ENCODE results near the gene FAM72C.
"Not testable (repeated sequence)": the region's sequence is repeated elsewhere in the genome, so short reads cannot be mapped to it uniquely, and the experiment has no call there.

FAM72C gene

DNA sequence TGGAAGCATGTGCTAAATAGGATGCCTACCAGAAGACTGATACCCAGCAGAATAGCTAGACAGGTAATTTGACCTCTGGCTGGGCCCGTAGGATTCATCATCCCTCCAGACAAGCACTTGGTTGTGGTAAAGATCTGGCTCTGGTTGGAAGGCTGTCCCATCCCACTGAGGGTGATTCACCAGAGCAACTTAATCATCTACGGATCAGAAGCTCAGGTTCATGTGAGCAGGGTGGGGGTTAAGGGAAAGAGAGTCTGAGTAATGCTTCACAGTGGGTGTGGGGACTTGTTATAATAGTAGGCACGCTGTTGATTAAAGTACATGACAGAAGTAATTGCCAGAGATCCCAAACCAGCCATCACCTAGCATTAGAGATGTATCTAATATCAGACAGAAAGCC lies 26.5 kb downstream of the FAM72C start:
- H3K4me1 ChIP-seq (ENCODE audit: control insufficient read depth, insufficient read depth, low read length); H3K4me3 ChIP-seq (ENCODE audit: insufficient read depth, low read depth, low read length); H3K27me3 ChIP-seq (ENCODE audit: control insufficient read depth, insufficient read depth, low read length, poor library complexity, severe bottlenecking); H3K27ac ChIP-seq (ENCODE audit: insufficient read depth, low read depth, low read length, poor library complexity, severe bottlenecking); H3K9me3 ChIP-seq (ENCODE audit: control insufficient read depth, low read length); H3K36me3 ChIP-seq (ENCODE audit: control insufficient read depth, insufficient read depth, low read length): not testable (repeated sequence)
- no CpG with 5 or more reads among the region's 3 CpGs for WGBS, 2 experiments

DNA sequence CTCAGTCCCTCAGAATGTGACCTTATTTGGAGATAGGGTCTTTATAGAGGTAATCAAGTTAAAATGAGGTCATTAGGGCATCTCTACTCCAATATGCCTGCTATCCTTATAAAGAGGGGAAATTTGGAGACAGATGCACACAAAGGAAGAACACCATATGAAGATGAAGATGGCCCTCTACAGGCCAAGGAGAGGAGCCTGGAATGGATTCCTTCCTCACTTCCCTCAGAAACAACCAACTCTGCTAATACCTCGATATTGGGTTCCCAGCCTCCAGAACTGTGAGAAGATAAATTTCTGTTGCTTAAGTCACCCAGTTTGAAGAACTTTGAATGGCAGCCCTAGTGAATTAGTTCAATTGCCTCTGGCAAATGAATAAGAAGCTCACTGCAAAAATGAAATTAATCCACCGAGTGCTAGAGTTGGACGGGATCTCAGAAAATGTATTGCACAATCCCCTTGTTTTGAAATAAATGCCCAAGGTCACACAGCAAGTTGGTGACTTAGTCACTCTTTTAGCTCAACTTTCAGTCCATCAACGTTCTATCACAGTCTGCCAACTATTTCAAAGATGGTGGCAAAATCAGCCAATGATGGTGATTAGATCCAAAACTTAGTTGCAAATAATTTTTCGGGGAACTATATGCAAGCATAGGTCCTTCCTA lies 27.1 kb downstream of the FAM72C start:
- H3K4me1 ChIP-seq (ENCODE audit: control insufficient read depth, insufficient read depth, low read length); H3K27ac ChIP-seq (ENCODE audit: insufficient read depth, low read depth, low read length, poor library complexity, severe bottlenecking); H3K36me3 ChIP-seq (ENCODE audit: control insufficient read depth, insufficient read depth, low read length); H3K9me3 ChIP-seq (ENCODE audit: control insufficient read depth, low read length); H3K4me3 ChIP-seq (ENCODE audit: insufficient read depth, low read depth, low read length); H3K27me3 ChIP-seq (ENCODE audit: control insufficient read depth, insufficient read depth, low read length, poor library complexity, severe bottlenecking): not testable (repeated sequence)
- WGBS, 2 experiments: no CpG with 5 or more reads among the region's 5 CpGs

DNA sequence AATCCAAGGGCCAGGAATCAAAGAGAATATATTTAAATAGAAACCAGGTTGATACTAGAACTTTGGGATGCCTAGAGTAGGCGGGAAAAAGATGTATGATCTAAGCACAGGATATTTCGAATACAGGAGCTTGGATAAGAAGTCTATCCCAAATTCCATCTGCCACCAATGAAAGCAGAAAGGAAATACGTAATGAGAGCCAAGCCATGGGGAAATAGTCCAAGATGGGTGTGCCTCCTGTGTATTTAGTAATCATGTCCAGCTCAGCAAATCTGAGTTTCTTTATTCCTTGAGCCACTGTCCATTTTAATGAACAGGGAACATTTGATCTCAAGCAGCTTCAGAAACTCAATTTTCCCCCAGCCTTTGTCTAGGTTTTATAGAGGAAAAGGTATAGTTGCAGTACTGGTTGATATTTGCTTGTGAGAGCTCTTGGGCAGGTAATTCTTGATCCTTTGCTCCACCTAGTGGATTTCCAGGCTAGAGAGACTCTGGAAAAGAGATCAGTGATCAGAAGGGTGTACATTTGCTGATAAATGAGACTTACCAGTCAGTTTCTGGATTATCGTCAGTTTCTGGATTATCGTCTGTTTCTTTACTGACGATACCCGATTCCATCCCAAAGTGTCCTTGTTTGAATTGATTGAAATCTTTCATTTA lies 28.3 kb downstream of the FAM72C start:
- no CpG with 5 or more reads among the region's 7 CpGs for WGBS, 2 experiments
- not testable (repeated sequence) for H3K4me1 ChIP-seq (ENCODE audit: control insufficient read depth, insufficient read depth, low read length); H3K9me3 ChIP-seq (ENCODE audit: control insufficient read depth, low read length); H3K36me3 ChIP-seq (ENCODE audit: control insufficient read depth, insufficient read depth, low read length); H3K27me3 ChIP-seq (ENCODE audit: control insufficient read depth, insufficient read depth, low read length, poor library complexity, severe bottlenecking); H3K4me3 ChIP-seq (ENCODE audit: insufficient read depth, low read depth, low read length); H3K27ac ChIP-seq (ENCODE audit: insufficient read depth, low read depth, low read length, poor library complexity, severe bottlenecking)

DNA sequence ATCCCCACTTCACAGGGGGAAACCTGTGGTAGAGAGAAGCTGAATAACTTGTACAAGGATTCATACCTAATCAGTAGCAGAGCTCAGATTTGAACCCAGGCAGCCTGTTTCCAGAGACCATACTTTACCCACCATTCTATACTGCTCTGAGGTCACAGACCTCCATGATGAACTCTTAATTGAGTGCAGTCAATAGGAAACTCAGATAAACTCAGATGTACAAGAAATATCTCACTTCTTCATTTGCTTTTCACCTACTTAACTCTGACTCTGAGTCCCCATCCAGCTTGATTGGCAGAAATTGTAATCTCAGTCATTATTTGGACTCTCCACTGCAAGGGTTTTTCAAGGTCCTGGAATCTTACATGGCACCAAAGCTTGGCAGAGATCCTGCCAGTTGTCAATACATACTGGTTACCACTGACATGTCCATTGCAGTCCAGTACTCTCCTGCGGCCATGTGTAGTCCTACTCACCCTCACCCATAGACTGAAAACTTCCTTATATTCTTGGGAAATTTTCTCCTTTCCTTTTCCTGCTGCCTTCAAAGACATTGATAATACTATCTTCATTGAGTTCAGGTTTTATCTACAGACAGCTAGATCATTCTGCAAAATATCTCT lies 29.4 kb downstream of the FAM72C start:
- not testable (repeated sequence) for H3K27ac ChIP-seq (ENCODE audit: insufficient read depth, low read depth, low read length, poor library complexity, severe bottlenecking); H3K27me3 ChIP-seq (ENCODE audit: control insufficient read depth, insufficient read depth, low read length, poor library complexity, severe bottlenecking); H3K9me3 ChIP-seq (ENCODE audit: control insufficient read depth, low read length); H3K36me3 ChIP-seq (ENCODE audit: control insufficient read depth, insufficient read depth, low read length); H3K4me3 ChIP-seq (ENCODE audit: insufficient read depth, low read depth, low read length); H3K4me1 ChIP-seq (ENCODE audit: control insufficient read depth, insufficient read depth, low read length)
- WGBS, 2 experiments: no CpG with 5 or more reads among the region's 1 CpG

DNA sequence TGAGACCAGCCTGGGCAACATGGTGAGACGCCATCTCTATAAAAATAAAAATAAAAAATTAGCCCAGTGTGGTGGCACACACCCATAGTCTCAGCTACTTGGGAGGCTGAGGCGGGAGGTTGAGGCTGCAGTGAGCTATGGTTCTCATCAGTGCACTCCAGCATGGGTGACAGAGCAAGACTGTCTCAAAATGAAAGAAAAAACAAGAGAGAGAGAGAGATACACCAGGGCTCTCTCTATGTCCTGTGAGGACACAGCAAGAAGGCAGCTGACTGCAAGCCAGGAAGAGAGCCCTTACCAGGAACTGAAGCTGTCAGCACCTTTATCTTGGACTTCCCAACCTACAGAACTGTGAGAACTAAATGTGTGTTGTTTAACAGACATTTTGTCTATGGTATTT lies 32.1 kb downstream of the FAM72C start:
- H3K4me1 ChIP-seq (ENCODE audit: control insufficient read depth, insufficient read depth, low read length); H3K4me3 ChIP-seq (ENCODE audit: insufficient read depth, low read depth, low read length); H3K36me3 ChIP-seq (ENCODE audit: control insufficient read depth, insufficient read depth, low read length); H3K9me3 ChIP-seq (ENCODE audit: control insufficient read depth, low read length); H3K27ac ChIP-seq (ENCODE audit: insufficient read depth, low read depth, low read length, poor library complexity, severe bottlenecking); H3K27me3 ChIP-seq (ENCODE audit: control insufficient read depth, insufficient read depth, low read length, poor library complexity, severe bottlenecking): not testable (repeated sequence)
- no CpG with 5 or more reads among the region's 2 CpGs for WGBS, 2 experiments

DNA sequence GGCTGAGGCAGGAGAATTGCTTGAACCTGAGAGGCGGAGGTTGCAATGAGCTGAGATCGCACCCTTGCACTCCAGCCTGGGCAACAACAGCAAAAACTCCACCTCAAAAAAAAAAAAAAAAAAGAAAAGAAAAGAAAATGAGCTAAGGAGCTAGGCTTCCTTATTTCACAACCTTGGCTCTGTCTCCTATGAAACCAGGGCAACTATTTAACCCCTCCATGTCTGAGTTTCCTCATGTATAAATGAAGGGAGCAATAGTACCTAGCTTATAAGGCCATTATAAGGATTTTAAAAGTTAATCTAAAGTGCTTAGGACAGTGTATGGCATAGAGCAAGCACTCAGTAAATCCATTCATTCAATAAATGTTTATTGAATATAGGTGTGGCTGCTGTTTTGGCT lies 32.9 kb downstream of the FAM72C start:
- H3K4me3 ChIP-seq (ENCODE audit: insufficient read depth, low read depth, low read length); H3K9me3 ChIP-seq (ENCODE audit: control insufficient read depth, low read length); H3K27me3 ChIP-seq (ENCODE audit: control insufficient read depth, insufficient read depth, low read length, poor library complexity, severe bottlenecking); H3K4me1 ChIP-seq (ENCODE audit: control insufficient read depth, insufficient read depth, low read length); H3K36me3 ChIP-seq (ENCODE audit: control insufficient read depth, insufficient read depth, low read length); H3K27ac ChIP-seq (ENCODE audit: insufficient read depth, low read depth, low read length, poor library complexity, severe bottlenecking): not testable (repeated sequence)
- no CpG with 5 or more reads among the region's 2 CpGs for WGBS, 2 experiments

DNA sequence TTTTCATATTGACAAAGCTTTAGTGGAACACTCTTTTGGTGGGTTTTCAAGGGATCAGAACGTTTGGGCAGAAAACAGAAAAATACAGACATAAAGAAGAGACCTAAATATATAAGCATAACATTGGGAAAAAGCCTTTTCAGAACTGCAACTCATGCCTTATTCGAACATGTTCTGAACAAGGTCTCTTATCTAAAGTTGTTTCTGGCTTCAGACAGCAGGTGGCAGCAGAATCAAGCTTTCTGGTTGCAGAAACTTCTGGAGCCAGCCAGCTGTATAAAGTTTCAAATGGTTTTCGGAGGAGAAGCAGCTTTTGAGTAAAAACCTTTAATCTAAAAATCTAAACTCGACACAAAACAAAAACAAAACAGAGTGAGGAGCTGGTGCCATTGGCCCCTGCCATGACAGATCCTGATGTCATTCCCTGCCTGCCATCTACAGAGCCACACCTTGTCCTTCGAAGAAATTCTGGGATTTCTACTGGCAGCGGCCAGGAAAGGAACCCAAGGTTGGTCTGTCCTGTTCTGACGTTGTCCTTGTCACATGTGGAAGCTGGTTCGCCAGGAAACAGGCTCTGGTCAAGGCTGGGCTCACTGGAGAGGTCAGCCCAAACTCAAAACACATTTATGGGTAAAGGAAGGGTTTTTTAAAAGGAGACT lies 35.2 kb downstream of the FAM72C start:
- H3K9me3 ChIP-seq (ENCODE audit: control insufficient read depth, low read length); H3K36me3 ChIP-seq (ENCODE audit: control insufficient read depth, insufficient read depth, low read length); H3K4me3 ChIP-seq (ENCODE audit: insufficient read depth, low read depth, low read length); H3K4me1 ChIP-seq (ENCODE audit: control insufficient read depth, insufficient read depth, low read length); H3K27ac ChIP-seq (ENCODE audit: insufficient read depth, low read depth, low read length, poor library complexity, severe bottlenecking); H3K27me3 ChIP-seq (ENCODE audit: control insufficient read depth, insufficient read depth, low read length, poor library complexity, severe bottlenecking): not testable (repeated sequence)
- 21 to 40% methylated on average over 1 to 2 of the region's 8 CpGs for WGBS, 2 experiments

DNA sequence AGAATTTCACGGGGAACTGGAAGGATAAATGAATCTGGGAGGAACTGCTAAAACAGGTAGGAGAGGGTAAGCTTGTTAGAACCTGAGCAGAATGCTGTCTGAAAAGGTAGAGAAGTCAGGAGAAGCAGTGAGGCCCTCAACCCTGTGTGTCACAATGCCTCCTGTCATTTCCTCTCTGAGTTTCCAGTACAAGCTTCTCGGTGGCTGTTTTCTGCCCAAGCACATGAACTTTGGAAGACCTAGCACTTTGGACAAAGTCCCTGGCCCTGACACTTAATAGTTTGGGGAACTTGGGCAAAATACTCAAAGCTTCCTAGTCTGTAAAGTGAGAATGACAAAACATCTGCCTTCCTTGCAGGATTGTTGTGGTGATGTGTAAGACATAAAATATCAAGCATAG lies 52.7 kb downstream of the FAM72C start:
- not testable (repeated sequence) for H3K4me1 ChIP-seq (ENCODE audit: control insufficient read depth, insufficient read depth, low read length); H3K27me3 ChIP-seq (ENCODE audit: control insufficient read depth, insufficient read depth, low read length, poor library complexity, severe bottlenecking); H3K36me3 ChIP-seq (ENCODE audit: control insufficient read depth, insufficient read depth, low read length); H3K27ac ChIP-seq (ENCODE audit: insufficient read depth, low read depth, low read length, poor library complexity, severe bottlenecking); H3K4me3 ChIP-seq (ENCODE audit: insufficient read depth, low read depth, low read length); H3K9me3 ChIP-seq (ENCODE audit: control insufficient read depth, low read length)
- WGBS, 2 experiments: no CpG with 5 or more reads among the region's 2 CpGs

DNA sequence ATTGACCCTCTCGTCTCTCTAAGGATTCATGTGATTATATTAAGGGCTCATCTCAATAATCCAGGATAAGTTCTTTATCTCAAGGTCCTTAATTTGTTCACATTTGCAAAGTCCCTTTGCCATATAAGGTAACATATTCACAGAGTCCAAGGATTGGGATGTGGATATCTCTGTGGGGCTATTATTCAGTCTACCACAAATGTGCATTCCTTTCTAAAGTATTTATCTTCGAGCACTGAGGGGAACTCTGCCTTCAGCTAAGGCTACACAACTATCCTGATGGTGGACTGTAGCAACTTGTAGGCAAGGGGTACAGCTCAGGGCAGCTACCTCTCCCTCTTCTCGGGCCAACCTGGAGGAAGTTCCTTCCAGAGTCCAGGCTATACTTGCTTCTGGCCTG lies 53.2 kb downstream of the FAM72C start:
- no CpG with 5 or more reads among the region's 3 CpGs for WGBS, 2 experiments
- H3K36me3 ChIP-seq (ENCODE audit: control insufficient read depth, insufficient read depth, low read length); H3K27me3 ChIP-seq (ENCODE audit: control insufficient read depth, insufficient read depth, low read length, poor library complexity, severe bottlenecking): not testable (repeated sequence)

DNA sequence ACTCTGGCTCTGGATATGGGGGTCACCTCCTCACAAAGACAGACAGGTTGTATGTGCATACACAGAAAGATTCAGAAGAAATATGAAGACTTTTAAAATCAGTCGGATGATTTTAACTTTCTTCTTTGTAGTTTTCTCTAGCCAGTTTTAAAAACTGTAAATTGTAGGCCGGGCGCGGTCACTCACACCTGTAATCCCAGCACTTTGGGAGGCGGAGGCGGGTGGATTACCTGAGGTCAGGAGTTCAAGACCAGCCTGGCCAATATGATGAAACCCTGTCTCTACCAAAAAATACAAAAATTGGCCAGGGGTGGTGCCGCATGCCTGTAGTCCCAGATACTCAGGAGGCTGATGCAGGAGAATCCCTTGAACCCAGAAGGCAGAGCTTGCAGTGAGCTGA lies 58.1 kb downstream of the FAM72C start:
- not testable (repeated sequence) for H3K4me3 ChIP-seq (ENCODE audit: insufficient read depth, low read depth, low read length); H3K27me3 ChIP-seq (ENCODE audit: control insufficient read depth, insufficient read depth, low read length, poor library complexity, severe bottlenecking); H3K36me3 ChIP-seq (ENCODE audit: control insufficient read depth, insufficient read depth, low read length); H3K4me1 ChIP-seq (ENCODE audit: control insufficient read depth, insufficient read depth, low read length); H3K9me3 ChIP-seq (ENCODE audit: control insufficient read depth, low read length); H3K27ac ChIP-seq (ENCODE audit: insufficient read depth, low read depth, low read length, poor library complexity, severe bottlenecking)
- WGBS, 2 experiments: 96 to 100% methylated on average over 6 of the region's 7 CpGs

More for the DNA sequence above, 53.2 kb downstream of the FAM72C start:
- not testable (repeated sequence) for H3K4me1 ChIP-seq (ENCODE audit: control insufficient read depth, insufficient read depth, low read length); H3K27ac ChIP-seq (ENCODE audit: insufficient read depth, low read depth, low read length, poor library complexity, severe bottlenecking); H3K4me3 ChIP-seq (ENCODE audit: insufficient read depth, low read depth, low read length); H3K9me3 ChIP-seq (ENCODE audit: control insufficient read depth, low read length)

All from ectodermal cell (in vitro differentiated cells).